GOT3 (cell line): ENCODE data around the gene PDGFRB.

Experiments
- DNase-seq: peaks from one replicate; lab custom pipeline; 2025; ENCODE audit warnings: mixed read lengths; lab: John Stamatoyannopoulos, UW

PDGFRB gene

DNA sequence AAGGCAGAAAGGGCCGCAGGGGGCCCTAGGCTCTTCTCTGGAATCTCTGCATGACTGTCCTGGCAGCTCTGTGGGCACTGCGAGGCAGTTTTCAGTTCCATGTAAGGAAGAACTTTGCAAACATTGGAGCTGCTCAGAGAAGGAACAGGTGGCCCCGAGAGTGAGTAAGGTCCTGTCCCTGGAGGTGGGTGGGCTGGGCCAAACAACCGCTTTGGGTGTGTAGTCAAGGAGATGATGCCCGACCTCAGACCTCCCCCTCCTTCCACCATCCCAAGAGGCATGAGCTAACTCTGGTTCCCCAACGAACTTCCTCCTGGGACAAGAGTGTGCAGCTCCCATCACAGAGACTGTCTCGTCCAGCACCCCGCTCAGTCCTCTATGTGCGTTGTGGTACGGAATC is 89.8 kb downstream of the PDGFRB start:
- DNase-seq = no peak

- no peak for DNase-seq
Observed at GRCh38 chr5:150065346-150065745, 90.3 kb downstream of the PDGFRB start.

DNA sequence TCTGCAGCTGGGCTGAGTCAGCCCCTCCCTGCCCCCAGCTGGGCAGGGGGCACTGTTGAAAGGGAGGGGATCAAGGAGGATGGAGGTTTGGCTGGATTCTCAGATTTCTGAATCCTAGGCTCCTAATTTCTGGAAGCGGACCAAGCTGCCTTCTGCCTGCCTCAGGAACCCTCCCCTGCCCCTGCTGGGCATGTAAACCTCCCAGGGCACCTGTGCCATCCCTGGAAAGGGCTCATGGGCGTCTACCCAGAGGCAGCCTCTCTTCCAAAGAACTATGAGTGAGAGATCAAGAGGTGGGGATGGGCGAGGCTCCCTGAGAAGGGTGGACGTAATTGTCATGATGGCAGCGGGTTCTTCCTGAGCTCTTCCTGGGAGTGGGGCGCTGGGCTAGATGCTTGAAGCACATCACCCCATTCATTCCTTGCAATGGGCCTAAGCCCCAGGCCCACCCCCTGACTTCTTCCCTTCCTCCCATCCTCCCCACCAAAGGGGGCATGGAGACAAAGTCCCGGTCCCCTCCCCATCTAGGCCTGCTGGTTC is 90.9 kb downstream of the PDGFRB start:
- no peak for DNase-seq
